HepG2 (cell line): Measurements from ENCODE around the gene TPD52L2. TPM values are rescaled to one million over a fixed set of nuclear protein-coding genes. Genes with fewer than 3 reads are reported as not detected.

ENCODE experiments used
- ATM ChIP-seq: fragments of 450-650 bp; IDR thresholded peaks from 2 replicates; pipeline ENCODE4 v1.7.1; 2017; ENCODE audit warnings: mild to moderate bottlenecking, borderline replicate concordance
- BORCS8-MEF2B ChIP-seq: sonication (generic); formaldehyde crosslinking; IDR thresholded peaks from 2 replicates; pipeline ENCODE4 v1.8.0; 2022; ENCODE audit warnings: mild to moderate bottlenecking, missing genetic modification reagents
- FIP1L1 ChIP-seq: fragments of 200-400 bp; formaldehyde crosslinking; IDR thresholded peaks from 2 replicates; pipeline ENCODE4 v1.6.1; 2018; ENCODE audit warnings: low read depth, mild to moderate bottlenecking, low read length, moderate library complexity, borderline replicate concordance; ENCODE audit not compliant: insufficient read depth
- GABPA ChIP-seq, 2 experiments: IDR thresholded peaks; 2 replicates each; pipeline ENCODE4 v1.6.1; 2011 to 2016; ENCODE audit warnings: low read depth in 2 of 2, low read length in 1 of 2, missing biosample characterization in 1 of 2, missing genetic modification characterization in 1 of 2
- HMG20B ChIP-seq: conservative IDR thresholded peaks from 2 replicates; pipeline ENCODE4 v1.6.1; 2016; ENCODE audit warnings: missing genetic modification reagents, missing compliant biosample characterization
- JUND ChIP-seq: sonication (generic); formaldehyde crosslinking; IDR thresholded peaks from 2 replicates; pipeline ENCODE4 v1.8.0; 2022; ENCODE audit warnings: mild to moderate bottlenecking, missing genetic modification reagents
- PRMT3 ChIP-seq: sonication (generic); formaldehyde crosslinking; IDR thresholded peaks from 2 replicates; pipeline ENCODE4 v1.8.1; 2022; ENCODE audit warnings: low read depth, mild to moderate bottlenecking, moderate library complexity, missing genetic modification reagents, borderline replicate concordance
- SAP130 ChIP-seq: IDR thresholded peaks from 2 replicates; pipeline ENCODE4 v1.6.1; 2016; ENCODE audit warnings: low read depth
- ZFP1 ChIP-seq: IDR thresholded peaks from 2 replicates; pipeline ENCODE4 v1.6.1; 2016
- ZNF644 ChIP-seq: IDR thresholded peaks from 2 replicates; pipeline ENCODE4 v1.6.1; 2016; ENCODE audit warnings: low read depth
- ZNF724P ChIP-seq: sonication (generic); formaldehyde crosslinking; IDR thresholded peaks from 2 replicates; pipeline ENCODE4 v1.8.0; 2022; ENCODE audit warnings: missing genetic modification reagents, borderline replicate concordance
- polyA plus RNA-seq, 8 experiments: library from polyadenylated mRNA; depleted of rRNA in 3 of 8; stranded (reverse) in 7 of 8; unstranded in 1 of 8; fragments of >200 nt; fragmentation: Illumina TruSeq in 4 of 8; extraction: Trizol in 4 of 8; gene quantifications; 2 replicates each; pipeline versions ENCODE4 v1.2.1 to v1.2.3, GENCODE V29; 2011 to 2016; ENCODE audit warnings: low read depth in 4 of 8, missing spikeins in 1 of 8, mixed read lengths in 1 of 8; ENCODE audit not compliant: insufficient read depth in 1 of 8
- total RNA-seq, 5 experiments: library from RNA; depleted of rRNA; stranded (reverse); fragments of >200 nt; fragmentation: Illumina TruSeq; extraction: Trizol; gene quantifications; 2 replicates each; pipeline ENCODE4 v1.2.3, GENCODE V29; 2016; ENCODE audit warnings: low read depth in 1 of 5
- TF ChIP-seq, protein P1 (sequence below): sonication (generic); formaldehyde crosslinking; IDR thresholded peaks from 2 replicates; pipeline ENCODE4 v1.4.0; 2020; ENCODE audit warnings: missing genetic modification reagents, borderline replicate concordance
- TF ChIP-seq, protein P2 (sequence below): sonication (generic); formaldehyde crosslinking; IDR thresholded peaks from 2 replicates; pipeline ENCODE4 v1.4.0; 2020; ENCODE audit warnings: missing genetic modification reagents, borderline replicate concordance
- TF ChIP-seq, protein P3 (sequence below): sonication (generic); formaldehyde crosslinking; IDR thresholded peaks from 2 replicates; pipeline ENCODE4 v1.8.1; 2023; ENCODE audit warnings: mild to moderate bottlenecking, missing genetic modification reagents
- TF ChIP-seq, protein P4 (sequence below): sonication (generic); formaldehyde crosslinking; IDR thresholded peaks from 2 replicates; pipeline ENCODE4 v1.5.1; 2020; ENCODE audit warnings: missing genetic modification reagents, mild to moderate bottlenecking, borderline replicate concordance
- TF ChIP-seq, protein P5 (sequence below): sonication (generic); formaldehyde crosslinking; IDR thresholded peaks from 2 replicates; pipeline ENCODE4 v1.8.1; 2023; ENCODE audit warnings: missing genetic modification reagents, inconsistent platforms, borderline replicate concordance

The TPD52L2 gene
- total and polyA plus RNA-seq, 2 of the 13 experiments (the other 11 are each of a cell fraction or from before 2014, with no cell fraction given) = 156 to 184 TPM

DNA sequence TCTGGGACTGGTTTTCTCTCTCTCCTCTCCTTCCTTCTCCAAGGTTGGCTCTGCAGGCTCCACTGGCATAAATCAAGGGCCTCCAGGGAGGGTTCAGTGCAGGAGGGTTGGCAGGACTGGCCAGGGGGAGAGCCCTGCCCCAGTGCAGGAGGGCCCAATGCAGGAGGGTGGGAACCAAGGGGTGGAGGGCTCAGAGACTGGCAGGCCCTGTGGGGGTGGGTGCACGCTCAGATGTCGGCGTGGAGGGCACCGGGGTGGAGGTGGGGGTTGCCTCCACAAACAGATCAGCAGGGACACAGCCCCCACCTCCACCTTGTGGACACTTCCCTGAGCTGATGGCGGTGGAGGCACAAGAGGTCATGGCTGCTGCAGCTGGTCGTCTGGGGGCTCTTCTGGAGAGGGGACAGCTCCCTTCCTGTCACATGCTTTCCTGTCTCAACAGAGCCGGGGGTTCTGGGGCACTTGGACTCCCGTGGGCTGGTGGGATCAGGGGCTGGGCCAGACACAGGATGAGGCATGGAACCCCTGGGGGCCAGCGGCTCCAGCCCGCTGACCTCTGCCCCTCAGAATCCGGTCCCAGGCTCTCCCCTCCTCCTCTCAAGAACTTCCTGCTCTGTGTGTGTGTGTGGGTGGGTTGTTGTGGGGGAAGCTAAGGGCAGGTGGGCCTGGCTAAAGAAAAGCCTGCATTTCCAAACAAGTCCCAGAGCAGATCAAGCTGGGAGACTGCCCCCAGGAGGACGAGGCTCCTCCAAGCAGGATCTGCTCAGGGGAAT lies 6.5 kb upstream of the TPD52L2 start (continued):
- TF ChIP-seq GABPA (IDR thresholded peaks at IDR 0.05; ENCODE audit: low read depth, low read length) (no peak), GABPA (CRISPR knock-in tag; IDR thresholded peaks at IDR 0.05; ENCODE audit: low read depth) (peak; percentile 82), ZFP1 (CRISPR knock-in tag) (no peak), ATM (no peak), SAP130 (peak; percentile 75), ZNF644 (CRISPR knock-in tag) (no peak), BORCS8-MEF2B (CRISPR knock-in tag) (peak; percentile 19; the same call in 1 of the 2 replicates), HMG20B (peak; percentile 13), JUND (CRISPR knock-in tag) (no peak), FIP1L1 (no peak; the same call in 1 of the 2 replicates), ZNF724P (CRISPR knock-in tag) (peak; percentile 84), PRMT3 (no peak)
- TF ChIP-seq, protein P1, sequence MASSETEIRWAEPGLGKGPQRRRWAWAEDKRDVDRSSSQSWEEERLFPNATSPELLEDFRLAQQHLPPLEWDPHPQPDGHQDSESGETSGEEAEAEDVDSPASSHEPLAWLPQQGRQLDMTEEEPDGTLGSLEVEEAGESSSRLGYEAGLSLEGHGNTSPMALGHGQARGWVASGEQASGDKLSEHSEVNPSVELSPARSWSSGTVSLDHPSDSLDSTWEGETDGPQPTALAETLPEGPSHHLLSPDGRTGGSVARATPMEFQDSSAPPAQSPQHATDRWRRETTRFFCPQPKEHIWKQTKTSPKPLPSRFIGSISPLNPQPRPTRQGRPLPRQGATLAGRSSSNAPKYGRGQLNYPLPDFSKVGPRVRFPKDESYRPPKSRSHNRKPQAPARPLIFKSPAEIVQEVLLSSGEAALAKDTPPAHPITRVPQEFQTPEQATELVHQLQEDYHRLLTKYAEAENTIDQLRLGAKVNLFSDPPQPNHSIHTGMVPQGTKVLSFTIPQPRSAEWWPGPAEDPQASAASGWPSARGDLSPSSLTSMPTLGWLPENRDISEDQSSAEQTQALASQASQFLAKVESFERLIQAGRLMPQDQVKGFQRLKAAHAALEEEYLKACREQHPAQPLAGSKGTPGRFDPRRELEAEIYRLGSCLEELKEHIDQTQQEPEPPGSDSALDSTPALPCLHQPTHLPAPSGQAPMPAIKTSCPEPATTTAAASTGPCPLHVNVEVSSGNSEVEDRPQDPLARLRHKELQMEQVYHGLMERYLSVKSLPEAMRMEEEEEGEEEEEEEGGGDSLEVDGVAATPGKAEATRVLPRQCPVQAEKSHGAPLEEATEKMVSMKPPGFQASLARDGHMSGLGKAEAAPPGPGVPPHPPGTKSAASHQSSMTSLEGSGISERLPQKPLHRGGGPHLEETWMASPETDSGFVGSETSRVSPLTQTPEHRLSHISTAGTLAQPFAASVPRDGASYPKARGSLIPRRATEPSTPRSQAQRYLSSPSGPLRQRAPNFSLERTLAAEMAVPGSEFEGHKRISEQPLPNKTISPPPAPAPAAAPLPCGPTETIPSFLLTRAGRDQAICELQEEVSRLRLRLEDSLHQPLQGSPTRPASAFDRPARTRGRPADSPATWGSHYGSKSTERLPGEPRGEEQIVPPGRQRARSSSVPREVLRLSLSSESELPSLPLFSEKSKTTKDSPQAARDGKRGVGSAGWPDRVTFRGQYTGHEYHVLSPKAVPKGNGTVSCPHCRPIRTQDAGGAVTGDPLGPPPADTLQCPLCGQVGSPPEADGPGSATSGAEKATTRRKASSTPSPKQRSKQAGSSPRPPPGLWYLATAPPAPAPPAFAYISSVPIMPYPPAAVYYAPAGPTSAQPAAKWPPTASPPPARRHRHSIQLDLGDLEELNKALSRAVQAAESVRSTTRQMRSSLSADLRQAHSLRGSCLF (CRISPR knock-in tag) = no peak
- TF ChIP-seq, protein P2, sequence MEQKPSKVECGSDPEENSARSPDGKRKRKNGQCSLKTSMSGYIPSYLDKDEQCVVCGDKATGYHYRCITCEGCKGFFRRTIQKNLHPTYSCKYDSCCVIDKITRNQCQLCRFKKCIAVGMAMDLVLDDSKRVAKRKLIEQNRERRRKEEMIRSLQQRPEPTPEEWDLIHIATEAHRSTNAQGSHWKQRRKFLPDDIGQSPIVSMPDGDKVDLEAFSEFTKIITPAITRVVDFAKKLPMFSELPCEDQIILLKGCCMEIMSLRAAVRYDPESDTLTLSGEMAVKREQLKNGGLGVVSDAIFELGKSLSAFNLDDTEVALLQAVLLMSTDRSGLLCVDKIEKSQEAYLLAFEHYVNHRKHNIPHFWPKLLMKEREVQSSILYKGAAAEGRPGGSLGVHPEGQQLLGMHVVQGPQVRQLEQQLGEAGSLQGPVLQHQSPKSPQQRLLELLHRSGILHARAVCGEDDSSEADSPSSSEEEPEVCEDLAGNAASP (CRISPR knock-in tag) = peak; percentile 82; the same call in 1 of the 2 replicates
- TF ChIP-seq, protein P3, sequence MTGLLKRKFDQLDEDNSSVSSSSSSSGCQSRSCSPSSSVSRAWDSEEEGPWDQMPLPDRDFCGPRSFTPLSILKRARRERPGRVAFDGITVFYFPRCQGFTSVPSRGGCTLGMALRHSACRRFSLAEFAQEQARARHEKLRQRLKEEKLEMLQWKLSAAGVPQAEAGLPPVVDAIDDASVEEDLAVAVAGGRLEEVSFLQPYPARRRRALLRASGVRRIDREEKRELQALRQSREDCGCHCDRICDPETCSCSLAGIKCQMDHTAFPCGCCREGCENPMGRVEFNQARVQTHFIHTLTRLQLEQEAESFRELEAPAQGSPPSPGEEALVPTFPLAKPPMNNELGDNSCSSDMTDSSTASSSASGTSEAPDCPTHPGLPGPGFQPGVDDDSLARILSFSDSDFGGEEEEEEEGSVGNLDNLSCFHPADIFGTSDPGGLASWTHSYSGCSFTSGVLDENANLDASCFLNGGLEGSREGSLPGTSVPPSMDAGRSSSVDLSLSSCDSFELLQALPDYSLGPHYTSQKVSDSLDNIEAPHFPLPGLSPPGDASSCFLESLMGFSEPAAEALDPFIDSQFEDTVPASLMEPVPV (CRISPR knock-in tag) = no peak
- TF ChIP-seq, protein P4, sequence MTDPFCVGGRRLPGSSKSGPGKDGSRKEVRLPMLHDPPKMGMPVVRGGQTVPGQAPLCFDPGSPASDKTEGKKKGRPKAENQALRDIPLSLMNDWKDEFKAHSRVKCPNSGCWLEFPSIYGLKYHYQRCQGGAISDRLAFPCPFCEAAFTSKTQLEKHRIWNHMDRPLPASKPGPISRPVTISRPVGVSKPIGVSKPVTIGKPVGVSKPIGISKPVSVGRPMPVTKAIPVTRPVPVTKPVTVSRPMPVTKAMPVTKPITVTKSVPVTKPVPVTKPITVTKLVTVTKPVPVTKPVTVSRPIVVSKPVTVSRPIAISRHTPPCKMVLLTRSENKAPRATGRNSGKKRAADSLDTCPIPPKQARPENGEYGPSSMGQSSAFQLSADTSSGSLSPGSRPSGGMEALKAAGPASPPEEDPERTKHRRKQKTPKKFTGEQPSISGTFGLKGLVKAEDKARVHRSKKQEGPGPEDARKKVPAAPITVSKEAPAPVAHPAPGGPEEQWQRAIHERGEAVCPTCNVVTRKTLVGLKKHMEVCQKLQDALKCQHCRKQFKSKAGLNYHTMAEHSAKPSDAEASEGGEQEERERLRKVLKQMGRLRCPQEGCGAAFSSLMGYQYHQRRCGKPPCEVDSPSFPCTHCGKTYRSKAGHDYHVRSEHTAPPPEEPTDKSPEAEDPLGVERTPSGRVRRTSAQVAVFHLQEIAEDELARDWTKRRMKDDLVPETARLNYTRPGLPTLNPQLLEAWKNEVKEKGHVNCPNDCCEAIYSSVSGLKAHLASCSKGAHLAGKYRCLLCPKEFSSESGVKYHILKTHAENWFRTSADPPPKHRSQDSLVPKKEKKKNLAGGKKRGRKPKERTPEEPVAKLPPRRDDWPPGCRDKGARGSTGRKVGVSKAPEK (CRISPR knock-in tag) = peak; percentile 44; the same call in 1 of the 2 replicates
- TF ChIP-seq, protein P5, sequence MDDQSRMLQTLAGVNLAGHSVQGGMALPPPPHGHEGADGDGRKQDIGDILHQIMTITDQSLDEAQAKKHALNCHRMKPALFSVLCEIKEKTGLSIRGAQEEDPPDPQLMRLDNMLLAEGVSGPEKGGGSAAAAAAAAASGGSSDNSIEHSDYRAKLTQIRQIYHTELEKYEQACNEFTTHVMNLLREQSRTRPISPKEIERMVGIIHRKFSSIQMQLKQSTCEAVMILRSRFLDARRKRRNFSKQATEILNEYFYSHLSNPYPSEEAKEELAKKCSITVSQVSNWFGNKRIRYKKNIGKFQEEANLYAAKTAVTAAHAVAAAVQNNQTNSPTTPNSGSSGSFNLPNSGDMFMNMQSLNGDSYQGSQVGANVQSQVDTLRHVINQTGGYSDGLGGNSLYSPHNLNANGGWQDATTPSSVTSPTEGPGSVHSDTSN (CRISPR knock-in tag) = no peak
